Prostate gland (tissue), 2 donors: ENCODE measurements around the gene MPP2.

Source experiments
- CTCF ChIP-seq, 4 experiments: fragments of 200-600 bp in 2 of 4; fragments of 450-650 bp in 2 of 4; sonication (generic) in 2 of 4; IDR thresholded peaks; 1 replicate in 3 of 4; 2 replicates in 1 of 4; pipeline ENCODE4 v1.5.1; 2016 to 2019; ENCODE audit warnings: antibody characterized with exemption in 4 of 4, mild to moderate bottlenecking in 2 of 4, moderate library complexity in 2 of 4
- POLR2A ChIP-seq: fragments of 450-650 bp; IDR thresholded peaks from one replicate; pipeline ENCODE4 v1.6.1; 2016; ENCODE audit warnings: antibody characterized with exemption, mild to moderate bottlenecking

GRCh38 chr17:43846221-43846712 is 61.1 kb downstream of the MPP2 start:
- TF ChIP-seq CTCF (IDR thresholded peaks at IDR 0.05), result peak; percentile 74 to 96 (median 86)
- TF ChIP-seq POLR2A, result no peak
